Tibial nerve (tissue), 4 donors: Measurements from ENCODE around the gene NSUN7. TPM values are rescaled to one million over a fixed set of nuclear protein-coding genes. Genes with fewer than 3 reads are reported as not detected.

Source experiments
- DNase-seq, 2 donors: peaks; one replicate each; pipeline ENCODE4 v3.0.0-alpha.2; 2019; ENCODE audit warnings: low spot score in 2 of 2
- H3K27ac ChIP-seq, 4 donors: fragments of 200-600 bp; sonication (generic) in 3 of 4; one replicate each; pipeline ENCODE4 v1.5.1; 2017 to 2019; ENCODE audit warnings: mild to moderate bottlenecking in 1 of 4
- H3K27me3 ChIP-seq, 2 donors: fragments of 200-600 bp; sonication (generic) in 1 of 2; one replicate each; pipeline versions ENCODE4 v1.5.1 to v1.6.0; 2017 to 2019
- H3K36me3 ChIP-seq, 3 donors: fragments of 200-600 bp; sonication (generic); one replicate each; pipeline ENCODE4 v1.5.1; 2018 to 2019
- H3K4me1 ChIP-seq, 4 donors: fragments of 200-600 bp; sonication (generic) in 3 of 4; one replicate each; pipeline ENCODE4 v1.5.1; 2017 to 2019
- H3K4me3 ChIP-seq, 4 donors: fragments of 200-600 bp; sonication (generic) in 3 of 4; one replicate each; pipeline ENCODE4 v1.5.1; 2017 to 2019; ENCODE audit warnings: mild to moderate bottlenecking in 1 of 4, moderate library complexity in 1 of 4
- H3K9me3 ChIP-seq, 4 donors: fragments of 200-600 bp; sonication (generic) in 3 of 4; one replicate each; pipeline ENCODE4 v1.5.1; 2017 to 2019
- CTCF ChIP-seq, 5 experiments: fragments of 200-600 bp in 3 of 5; fragments of 450-650 bp in 2 of 5; sonication (generic) in 3 of 5; IDR thresholded peaks; one replicate each; pipeline ENCODE4 v1.5.1; 2016 to 2019; ENCODE audit warnings: antibody characterized with exemption in 5 of 5, mild to moderate bottlenecking in 3 of 5, moderate library complexity in 2 of 5
- EP300 ChIP-seq, 2 donors: sonication (generic); formaldehyde crosslinking; IDR thresholded peaks; one replicate each; pipeline ENCODE4 v1.6.1; 2017; ENCODE audit warnings: antibody characterized with exemption in 2 of 2, mild to moderate bottlenecking in 1 of 2
- POLR2A ChIP-seq, 2 donors: fragments of 450-650 bp; IDR thresholded peaks; one replicate each; pipeline ENCODE4 v1.6.1; 2017; ENCODE audit warnings: antibody characterized with exemption in 2 of 2, mild to moderate bottlenecking in 2 of 2, moderate library complexity in 2 of 2
- WGBS, 2 donors: methylation state at CpG; one replicate each; pipeline ENCODE4 v1.1.5; 2018; 5-methylcytosine and 5-hydroxymethylcytosine counted together
- total RNA-seq, 4 donors: library from RNA; depleted of rRNA; stranded (reverse); fragments of >200 nt; gene quantifications; one replicate each; pipeline ENCODE4 v1.1.0, GENCODE V29; 2016

NSUN7 gene
- total RNA-seq, 4 donors from 2014 or later, result 2.0 to 3.1 (median 2.1) TPM; not detected in 1

GRCh38 chr4:40720351-40720750, 29.4 kb upstream of the NSUN7 start:
- Histone ChIP-seq H3K27me3 (no peaks in the 10 kb centered on the region), H3K36me3 (no peaks in the 10 kb centered on the region), H3K9me3 (no peaks in the 10 kb centered on the region), H3K4me3 (no peak overlapping the region), H3K4me1 (no peaks in the 10 kb centered on the region), H3K27ac (no peak overlapping the region)
- 78 to 79% methylated on average over 4 of the region's 4 CpGs for WGBS, 2 donors
- TF ChIP-seq EP300 (IDR thresholded peaks at IDR 0.05) (no peak), CTCF (IDR thresholded peaks at IDR 0.05) (no peak), POLR2A (IDR thresholded peaks at IDR 0.05) (no peak)
- no peak for DNase-seq

DNA sequence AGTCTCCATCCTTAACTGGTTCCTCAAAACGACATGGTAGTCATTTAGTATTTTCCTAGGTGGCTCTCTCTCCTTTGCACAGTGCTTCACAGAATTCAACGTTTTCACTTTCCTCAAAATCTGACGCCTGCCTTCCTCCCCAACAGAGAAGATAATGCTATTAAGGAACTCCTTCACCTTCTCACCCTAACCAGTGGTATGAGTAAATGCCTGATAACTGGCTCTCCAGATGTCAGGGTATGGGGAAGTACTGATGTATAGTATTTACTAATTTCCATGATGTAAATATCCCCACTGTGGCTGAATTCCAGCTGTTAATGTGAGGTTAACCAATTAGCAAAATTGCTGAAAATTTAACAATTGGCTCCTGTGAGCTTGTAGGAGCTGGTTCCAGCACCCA, 28.8 kb upstream of the NSUN7 start:
- no peak for TF ChIP-seq EP300 (IDR thresholded peaks at IDR 0.05)
- TF ChIP-seq POLR2A (IDR thresholded peaks at IDR 0.05), result no peak
- TF ChIP-seq CTCF (IDR thresholded peaks at IDR 0.05), result no peak
- no peak for DNase-seq
- WGBS, 2 donors, result 43 to 47% methylated on average over 3 of the region's 3 CpGs
- H3K27ac ChIP-seq, result no peak overlapping the region
- H3K4me3 ChIP-seq, result no peak overlapping the region
- no peaks in the 10 kb centered on the region for H3K27me3 ChIP-seq
- no peaks in the 10 kb centered on the region for H3K9me3 ChIP-seq
- no peaks in the 10 kb centered on the region for H3K36me3 ChIP-seq
- no peaks in the 10 kb centered on the region for H3K4me1 ChIP-seq

DNA sequence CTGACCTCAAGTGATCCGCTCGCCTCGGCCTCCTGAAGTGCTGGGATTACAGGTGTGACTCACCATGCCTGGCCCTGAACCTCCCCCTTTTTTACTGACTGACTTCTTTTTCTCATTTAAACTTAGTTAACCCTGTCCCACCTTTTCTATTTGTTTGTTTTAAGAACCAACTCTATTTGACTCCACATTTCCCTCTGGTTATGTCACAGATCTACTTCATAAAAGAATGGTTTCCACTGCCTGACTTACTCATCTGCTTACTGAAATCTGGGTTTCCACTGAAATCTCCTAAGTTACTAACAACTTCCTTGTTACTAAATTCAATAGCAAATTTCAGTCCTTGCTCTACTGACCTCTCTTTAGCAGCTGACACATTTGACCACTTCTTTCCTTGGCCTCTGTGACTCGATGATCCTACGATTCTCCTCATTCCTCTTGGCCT, 28.0 kb upstream of the NSUN7 start:
- Histone ChIP-seq H3K36me3 (no peaks in the 10 kb centered on the region), H3K4me3 (no peak overlapping the region), H3K4me1 (no peaks in the 10 kb centered on the region), H3K27ac (peak overlapping the region in 3 of 4 donors; percentile 10 to 50 (median 35)), H3K9me3 (no peaks in the 10 kb centered on the region), H3K27me3 (no peaks in the 10 kb centered on the region)
- no peak for DNase-seq
- WGBS, 2 donors, result 79 to 85% methylated on average over 5 of the region's 5 CpGs
- TF ChIP-seq POLR2A (IDR thresholded peaks at IDR 0.05), result no peak
- no peak for TF ChIP-seq EP300 (IDR thresholded peaks at IDR 0.05)
- no peak for TF ChIP-seq CTCF (IDR thresholded peaks at IDR 0.05)

GRCh38 chr4:40722576-40723161, 27.1 kb upstream of the NSUN7 start:
- no peak for DNase-seq
- peak overlapping the region in 3 of 4 donors; percentile 35 to 50 (median 50) for H3K27ac ChIP-seq
- TF ChIP-seq POLR2A (IDR thresholded peaks at IDR 0.05) (no peak), EP300 (IDR thresholded peaks at IDR 0.05) (peak in 1 of 2 donors; percentile 79), CTCF (IDR thresholded peaks at IDR 0.05) (no peak)

GRCh38 chr4:40723728-40724127, 26.0 kb upstream of the NSUN7 start:
- Histone ChIP-seq H3K9me3 (no peaks in the 10 kb centered on the region), H3K27me3 (no peaks in the 10 kb centered on the region), H3K4me3 (no peak overlapping the region), H3K27ac (no peak overlapping the region), H3K36me3 (no peaks in the 10 kb centered on the region), H3K4me1 (no peaks in the 10 kb centered on the region)
- TF ChIP-seq POLR2A (IDR thresholded peaks at IDR 0.05), result no peak
- no peak for TF ChIP-seq EP300 (IDR thresholded peaks at IDR 0.05)
- TF ChIP-seq CTCF (IDR thresholded peaks at IDR 0.05), result no peak
- 92 to 95% methylated on average over 3 of the region's 3 CpGs for WGBS, 2 donors
- no peak for DNase-seq

More at GRCh38 chr4:40722576-40723161, 27.1 kb upstream of the NSUN7 start:
- H3K4me3 ChIP-seq, result no peak overlapping the region
- no peaks in the 10 kb centered on the region for H3K36me3 ChIP-seq
- H3K9me3 ChIP-seq, result no peaks in the 10 kb centered on the region
- H3K4me1 ChIP-seq, result no peaks in the 10 kb centered on the region
- no peaks in the 10 kb centered on the region for H3K27me3 ChIP-seq
- WGBS, 2 donors, result 64 to 67% methylated on average over 5 of the region's 5 CpGs
